GM12878 (cell line): Measurements from ENCODE around the gene ELAVL3. TPM values are rescaled to one million over a fixed set of nuclear protein-coding genes. Genes with fewer than 3 reads are reported as not detected.

Experiments used
- ATAC-seq: fragments of 200-7000 bp; cut with Tn5 transposase; 3 replicates; pipeline ENCODE4 v1.9.1; 2020; ENCODE audit warnings: mild to moderate bottlenecking, moderate library complexity
- BruUV-seq: library from RNA; stranded (reverse); fragments of 400-500 nt; replicated peaks from 2 replicates; lab custom pipeline; 2021; lab: Mats Ljungman, UMichigan
- CTCF ChIA-PET: fragments of 300-600 bp; sonication (Branson Sonifier 250); formaldehyde crosslinking; extraction: SDS; loops from one replicate; lab custom pipeline; 2021; ENCODE audit warnings: inconsistent platforms; lab: Yijun Ruan, JAX
- POLR2A ChIA-PET: fragments of 350-600 bp; formaldehyde crosslinking; extraction: SDS; loops from one replicate; lab custom pipeline; 2021; ENCODE audit warnings: inconsistent platforms; lab: Charles Lee
- RAD21 ChIA-PET: fragments of 300-600 bp; sonication (Branson Sonifier 250); formaldehyde crosslinking; loops from one replicate; lab custom pipeline; 2023; ENCODE audit warnings: antibody characterized with exemption; ENCODE audit not compliant: unreplicated experiment; lab: Charles Lee
- SMC1A ChIA-PET: fragments of 300-600 bp; sonication (Branson Sonifier 250); formaldehyde crosslinking; loops from one replicate; lab custom pipeline; 2023; ENCODE audit not compliant: unreplicated experiment, uncharacterized antibody; lab: Charles Lee
- DNase-seq: peaks from one replicate; pipeline ENCODE4 v3.0.0-alpha.2; 2011; ENCODE audit warnings: low read depth, low spot score
- FAIRE-seq: peaks from 3 replicates; lab custom pipeline; 2011; peaks lifted over from hg19 to GRCh38; lab: Jason Lieb, UNC
- H2AFZ ChIP-seq: 2 replicates; pipeline ENCODE4 v1.6.0; 2011; ENCODE audit warnings: low read depth, low read length, control low read depth; ENCODE audit not compliant: control insufficient read depth
- H3K27ac ChIP-seq: 2 replicates; pipeline ENCODE4 v1.5.1; 2011; ENCODE audit warnings: control low read depth; ENCODE audit not compliant: control insufficient read depth, insufficient read depth
- H3K27me3 ChIP-seq, 2 experiments: replicated peaks in 1 of 2; 2 replicates each; pipeline versions ENCODE4 v1.6.0 to v1.6.1; 2011; ENCODE audit warnings: low read length in 1 of 2; ENCODE audit not compliant: control insufficient read depth in 2 of 2, insufficient read depth in 2 of 2
- H3K36me3 ChIP-seq, 2 experiments: 2 replicates each; pipeline ENCODE4 v1.5.1; 2011; ENCODE audit warnings: low read length in 1 of 2; ENCODE audit not compliant: control insufficient read depth in 2 of 2, insufficient read depth in 2 of 2
- H3K4me1 ChIP-seq: 2 replicates; pipeline ENCODE4 v1.6.1; 2011; ENCODE audit warnings: mild to moderate bottlenecking, low read length, moderate library complexity, mixed read lengths; ENCODE audit not compliant: control insufficient read depth, insufficient read depth
- H3K4me2 ChIP-seq: 2 replicates; pipeline ENCODE4 v1.6.0; 2011; ENCODE audit warnings: control low read depth; ENCODE audit not compliant: control insufficient read depth, insufficient read depth
- H3K4me3 ChIP-seq: fragments of 200-600 bp; sonication (generic); 2 replicates; pipeline ENCODE4 v1.5.1; 2016
- H3K79me2 ChIP-seq: 2 replicates; pipeline ENCODE4 v1.6.0; 2011; ENCODE audit warnings: low read length; ENCODE audit not compliant: control insufficient read depth, insufficient read depth
- H3K9ac ChIP-seq: 2 replicates; pipeline ENCODE4 v1.8.0; 2011; ENCODE audit warnings: low read length, control low read depth, mixed read lengths; ENCODE audit not compliant: control insufficient read depth, insufficient read depth
- H3K9me3 ChIP-seq: replicated peaks from 3 replicates; pipeline ENCODE4 v1.5.1; 2011; ENCODE audit warnings: mild to moderate bottlenecking, low read length; ENCODE audit not compliant: control insufficient read depth, insufficient read depth
- H4K20me1 ChIP-seq: 2 replicates; pipeline ENCODE4 v1.6.0; 2011; ENCODE audit not compliant: control insufficient read depth, insufficient read depth
- ATF7 ChIP-seq: fragments of 450-650 bp; IDR thresholded peaks from 2 replicates; pipeline ENCODE4 v1.6.1; 2016; ENCODE audit warnings: low read depth, mild to moderate bottlenecking
- CHD2 ChIP-seq: IDR thresholded peaks from 2 replicates; pipeline ENCODE4 v1.6.1; 2011; ENCODE audit warnings: low read depth, low read length, improper control_type of control experiment, borderline replicate concordance
- CREM ChIP-seq: IDR thresholded peaks from 2 replicates; pipeline ENCODE4 v1.6.1; 2014; ENCODE audit warnings: antibody characterized with exemption, low read depth
- EGR1 ChIP-seq, 2 experiments: IDR thresholded peaks; 1 replicate in 1 of 2; 2 replicates in 1 of 2; pipeline ENCODE4 v1.6.1; 2011 to 2012; ENCODE audit warnings: low read depth in 2 of 2, low read length in 2 of 2, borderline replicate concordance in 1 of 2, mild to moderate bottlenecking in 1 of 2, moderate library complexity in 1 of 2
- FOS ChIP-seq: IDR thresholded peaks from 3 replicates; pipeline ENCODE4 v1.6.1; 2011; ENCODE audit warnings: borderline replicate concordance; ENCODE audit not compliant: insufficient read length; ENCODE audit errors: extremely low read depth
- HCFC1 ChIP-seq: fragments of 150-350 bp; IDR thresholded peaks from 2 replicates; pipeline ENCODE4 v1.6.1; 2014; ENCODE audit warnings: low read length
- HDGF ChIP-seq: fragments of 450-650 bp; IDR thresholded peaks from 2 replicates; pipeline ENCODE4 v1.6.1; 2016; ENCODE audit warnings: antibody characterized with exemption
- IRF4 ChIP-seq: IDR thresholded peaks from 2 replicates; pipeline ENCODE4 v1.6.1; 2011; ENCODE audit warnings: low read depth, low read length
- NBN ChIP-seq: fragments of 450-650 bp; IDR thresholded peaks from 2 replicates; pipeline ENCODE4 v1.6.1; 2016
- NFYB ChIP-seq: IDR thresholded peaks from 2 replicates; pipeline ENCODE4 v1.6.1; 2011; ENCODE audit warnings: low read depth, mild to moderate bottlenecking, low read length, improper control_type of control experiment, moderate library complexity; ENCODE audit not compliant: insufficient read depth
- PML ChIP-seq: IDR thresholded peaks from 2 replicates; pipeline ENCODE4 v1.6.1; 2012; ENCODE audit warnings: low read length, inconsistent platforms
- POU2F2 ChIP-seq: IDR thresholded peaks from 3 replicates; pipeline ENCODE4 v1.6.1; 2011; ENCODE audit warnings: low read depth, mild to moderate bottlenecking, low read length, borderline replicate concordance
- REST ChIP-seq: IDR thresholded peaks from 2 replicates; pipeline ENCODE4 v1.6.1; 2012; ENCODE audit warnings: mild to moderate bottlenecking, low read depth, low read length
- RFX5 ChIP-seq: IDR thresholded peaks from 2 replicates; pipeline ENCODE4 v1.6.1; 2011; ENCODE audit warnings: low read depth, low read length, improper control_type of control experiment
- SMAD1 ChIP-seq: fragments of 450-650 bp; IDR thresholded peaks from 2 replicates; pipeline ENCODE4 v1.6.1; 2018; ENCODE audit warnings: mild to moderate bottlenecking, low read depth; ENCODE audit not compliant: partially characterized antibody
- SP1 ChIP-seq: IDR thresholded peaks from one replicate; pipeline ENCODE4 v1.6.1; 2011; ENCODE audit warnings: low read depth, low read length
- TARDBP ChIP-seq: IDR thresholded peaks from 2 replicates; pipeline ENCODE4 v1.6.1; 2016; ENCODE audit warnings: borderline replicate concordance
- TCF3 ChIP-seq: IDR thresholded peaks from 2 replicates; pipeline ENCODE4 v1.6.1; 2012; ENCODE audit warnings: low read depth, mild to moderate bottlenecking, low read length, borderline replicate concordance; ENCODE audit not compliant: insufficient read depth
- WGBS: methylation state at CpG from one replicate; pipeline ENCODE4 v1.1.6; 2016; ENCODE audit warnings: low lambda C conversion rate; ENCODE audit not compliant: insufficient replicate concordance, insufficient coverage; ENCODE audit errors: missing lambda C conversion rate; 5-methylcytosine and 5-hydroxymethylcytosine counted together
- in situ Hi-C: fragments of 300-500 bp; cut with MboI; formaldehyde crosslinking; loops from 9 replicates; pipeline ENCODE4 v1.14.3; 2018; ENCODE audit warnings: mixed read lengths
- intact Hi-C: fragments of 100-400 bp; cut with micrococcal nuclease; formaldehyde crosslinking; loops from one replicate; pipeline ENCODE4 v1.14.2; 2022; ENCODE audit not compliant: unreplicated experiment
- polyA plus RNA-seq, 11 experiments: library from polyadenylated mRNA; depleted of rRNA in 4 of 11; unstranded in 6 of 11; stranded (reverse) in 5 of 11; fragments of >200 nt; fragmentation: Nextera tagmentation in 4 of 11; fragmentation: Illumina TruSeq in 1 of 11; extraction: Ambion mirVana in 4 of 11; extraction: Trizol in 1 of 11; gene quantifications; 1 replicate in 1 of 11; 2 replicates in 10 of 11; pipeline versions ENCODE4 v1.2.1 to v1.2.3, GENCODE V29; 2011 to 2016; ENCODE audit warnings: inconsistent platforms in 2 of 11, missing spikeins in 2 of 11, low read depth in 1 of 11
- total RNA-seq, 4 experiments: library from RNA; depleted of rRNA in 3 of 4; stranded (reverse); fragments of >200 nt in 3 of 4; fragmentation: Illumina TruSeq in 1 of 4; extraction: Trizol in 1 of 4; gene quantifications; 2 replicates each; pipeline versions ENCODE4 v1.2.1 to v1.2.3, GENCODE V29; 2013 to 2021

ELAVL3 gene
- total and polyA plus RNA-seq, 10 of the 15 experiments (the other 5 are each of a cell fraction or from before 2014, with no cell fraction given): under 0.01 to 0.05 (median 0.01) TPM; not detected in 7

- TF ChIP-seq REST (no peak), POU2F2 (peak; percentile 10; the same call in 1 of the 3 replicates), ATF7 (no peak), FOS (no peak), PML (peak; percentile 71; the same call in 1 of the 2 replicates)
Observed at GRCh38 chr19:11505504-11506100, 24.8 kb upstream of the ELAVL3 start, which contains the start of gene ZNF653 (continued).

DNA sequence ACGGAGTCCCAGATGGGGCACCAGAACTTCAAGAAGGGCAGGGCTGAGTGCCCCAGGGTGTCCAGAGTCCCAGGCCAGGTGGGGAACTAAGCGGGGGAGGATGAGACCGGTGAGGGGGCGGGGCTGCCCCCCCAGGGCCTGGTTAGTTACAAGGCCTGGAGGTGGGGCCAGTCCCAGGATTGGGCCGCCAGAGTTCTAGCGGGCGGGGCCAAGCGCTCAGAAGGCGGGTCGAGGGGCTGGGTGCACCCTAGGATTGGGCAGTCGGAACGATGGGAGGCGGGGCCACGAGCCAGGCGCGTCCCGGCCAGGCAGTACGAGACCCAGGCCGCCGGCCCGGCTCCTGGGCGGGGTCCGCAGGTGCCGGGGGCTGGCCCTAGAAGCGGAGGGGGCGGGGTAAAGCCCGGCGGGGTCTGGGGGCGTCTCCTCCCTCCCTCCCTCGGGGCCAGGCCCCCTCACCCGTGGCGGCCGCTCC is 24.2 kb upstream of the ELAVL3 start:
- POLR2A ChIA-PET: no interaction called here
- BruUV-seq: no TSS peak
- in situ Hi-C loops: no loop called here

More for the DNA sequence above, 24.2 kb upstream of the ELAVL3 start:
- Histone ChIP-seq H3K4me1 (no peaks in the 10 kb centered on the region), H3K27me3 (no peaks in the 10 kb centered on the region), H3K27ac (peak overlapping the region; percentile 70), H3K4me3 (peak overlapping the region; percentile 83), H4K20me1 (no peaks in the 10 kb centered on the region), H3K4me2 (peak overlapping the region; percentile 78), H2AFZ (peak overlapping the region; percentile 71), H3K9me3 (no peaks in the 10 kb centered on the region), H3K79me2 (peaks cover 4% of the 10 kb centered on the region), H3K9ac (peak overlapping the region; percentile 78), H3K36me3 (no peaks in the 10 kb centered on the region; a peak in 1 of 4 replicates)
- TF ChIP-seq NBN (0 out of 2 replicates have a peak, but pooled peaks have one; percentile 25), NFYB (peak; percentile 58; the same call in 1 of the 2 replicates), TARDBP (no peak), TCF3 (0 out of 2 replicates have a peak, but pooled peaks have one; percentile 26), RFX5 (peak; percentile 50; the same call in 1 of the 2 replicates), IRF4 (no peak), HDGF (peak; percentile 89), SMAD1 (no peak), EGR1 (IDR thresholded peaks at IDR 0.05; ENCODE audit: borderline replicate concordance in 1 of 2, low read depth in 2 of 2, low read length in 2 of 2) (peak in 1 of 2 experiments; percentile 93; a peak in 2 of 3 replicates), HCFC1 (peak; percentile 35; the same call in 1 of the 2 replicates), CHD2 (0 out of 2 replicates have a peak, but pooled peaks have one; percentile 22), CREM (0 out of 2 replicates have a peak, but pooled peaks have one; percentile 19), SP1 (peak; percentile 84)
- WGBS: 1% methylated on average over 23 of the region's 33 CpGs
- ChIA-PET SMC1A (no interaction called here), RAD21 (no interaction called here), CTCF (no interaction called here)
- DNase-seq (peak; percentile 89), ATAC-seq (peak; percentile 96), FAIRE-seq (peak; percentile 99)
- intact Hi-C loops: loop anchor here (1.0 kb wide), 1 partner anchor 70 kb away; the partner anchor contains the start of genes ODAD3 and PRKCSH
